ENCODE measurements around the gene TMEM52B.

- no peak for TF ChIP-seq EZH2 (IDR thresholded peaks at IDR 0.05; ENCODE audit: borderline replicate concordance, low read depth, low read length, severe bottlenecking)
- no peak for TF ChIP-seq CTCF (IDR thresholded peaks at IDR 0.05; ENCODE audit: borderline replicate concordance, extremely low read depth, low read length, poor library complexity, severe bottlenecking)
Measured at GRCh38 chr12:10184261-10184843, 5.5 kb downstream of the TMEM52B start.

Data from DND-41 (cell line).